PC-9 (cell line): ENCODE data around the gene RXRA. TPM values are rescaled to one million over a fixed set of nuclear protein-coding genes. Genes with fewer than 3 reads are reported as not detected.

Experiments used
- BruUV-seq: library from RNA; stranded (reverse); fragments of 400-500 nt; replicated peaks from 2 replicates; lab custom pipeline; 2021; lab: Mats Ljungman, UMichigan
- CTCF ChIA-PET: fragments of 300-600 bp; sonication (Branson Sonifier 250); formaldehyde crosslinking; loops from one replicate; lab custom pipeline; 2022; ENCODE audit warnings: antibody characterized with exemption; lab: Charles Lee
- POLR2A ChIA-PET: fragments of 300-600 bp; sonication (Branson Sonifier 250); formaldehyde crosslinking; loops from one replicate; lab custom pipeline; 2022; ENCODE audit warnings: antibody characterized with exemption; ENCODE audit not compliant: unreplicated experiment; lab: Charles Lee
- DNase-seq, 2 experiments: peaks; one replicate each; pipeline versions ENCODE4 v3.0.0 to v3.0.0-alpha.2; 2015 to 2022; ENCODE audit warnings: mixed read lengths in 1 of 2
- H2AFZ ChIP-seq: fragments of 200-600 bp; sonication (generic); 2 replicates; pipeline ENCODE4 v1.8.1; 2017; ENCODE audit warnings: antibody characterized with exemption
- H3F3A ChIP-seq: fragments of 200-600 bp; sonication (generic); 2 replicates; pipeline ENCODE4 v1.8.1; 2017; ENCODE audit warnings: antibody characterized with exemption, mild to moderate bottlenecking, low read depth; ENCODE audit not compliant: insufficient read depth
- H3K27ac ChIP-seq: fragments of 200-600 bp; sonication (generic); 2 replicates; pipeline ENCODE4 v1.6.1; 2016; ENCODE audit warnings: mixed run types
- H3K27me3 ChIP-seq: fragments of 200-600 bp; sonication (generic); 2 replicates; pipeline ENCODE4 v1.6.1; 2016; ENCODE audit warnings: low read depth, mixed run types; ENCODE audit not compliant: insufficient read depth
- H3K36me3 ChIP-seq: fragments of 200-600 bp; sonication (generic); 2 replicates; pipeline ENCODE4 v1.6.1; 2016; ENCODE audit warnings: low read depth, mixed run types
- H3K4me1 ChIP-seq: fragments of 200-600 bp; sonication (generic); replicated peaks from 2 replicates; pipeline ENCODE4 v1.6.1; 2016; ENCODE audit warnings: mixed run types; ENCODE audit not compliant: insufficient read depth
- H3K4me2 ChIP-seq: fragments of 200-600 bp; sonication (generic); 2 replicates; pipeline ENCODE4 v1.6.1; 2017; ENCODE audit warnings: mixed run types
- H3K4me3 ChIP-seq: fragments of 200-600 bp; sonication (generic); 2 replicates; pipeline ENCODE4 v1.6.1; 2016; ENCODE audit warnings: mixed run types
- H3K79me2 ChIP-seq: fragments of 200-600 bp; sonication (generic); 2 replicates; pipeline ENCODE4 v1.6.1; 2017; ENCODE audit warnings: low read depth, mixed run types
- H3K9me2 ChIP-seq: fragments of 200-600 bp; sonication (generic); 2 replicates; pipeline ENCODE4 v1.8.1; 2017; ENCODE audit warnings: mild to moderate bottlenecking; ENCODE audit not compliant: insufficient read depth
- H3K9me3 ChIP-seq: fragments of 200-600 bp; sonication (generic); 2 replicates; pipeline ENCODE4 v1.8.1; 2016; ENCODE audit warnings: low read depth; ENCODE audit not compliant: insufficient read depth
- H4K20me1 ChIP-seq: fragments of 200-600 bp; sonication (generic); 2 replicates; pipeline ENCODE4 v1.8.1; 2017; ENCODE audit not compliant: insufficient read depth
- CTCF ChIP-seq: fragments of 200-600 bp; sonication (generic); conservative IDR thresholded peaks from 2 replicates; pipeline ENCODE4 v1.6.1; 2017; ENCODE audit warnings: mixed run types, antibody characterized with exemption, mild to moderate bottlenecking, moderate library complexity
- EZH2 ChIP-seq: fragments of 200-600 bp; sonication (generic); IDR thresholded peaks from 2 replicates; pipeline ENCODE4 v1.8.0; 2017; ENCODE audit warnings: antibody characterized with exemption, low read depth
- intact Hi-C: fragments of 100-400 bp; cut with micrococcal nuclease; formaldehyde crosslinking; loops from one replicate; pipeline ENCODE4 v1.10.0; 2022; ENCODE audit not compliant: unreplicated experiment
- total RNA-seq: library from RNA; stranded (reverse); gene quantifications from 2 replicates; pipeline ENCODE4 v1.2.3, GENCODE V29; 2021

RXRA gene
- total RNA-seq, 1 experiment from 2014 or later = 146 TPM

DNA sequence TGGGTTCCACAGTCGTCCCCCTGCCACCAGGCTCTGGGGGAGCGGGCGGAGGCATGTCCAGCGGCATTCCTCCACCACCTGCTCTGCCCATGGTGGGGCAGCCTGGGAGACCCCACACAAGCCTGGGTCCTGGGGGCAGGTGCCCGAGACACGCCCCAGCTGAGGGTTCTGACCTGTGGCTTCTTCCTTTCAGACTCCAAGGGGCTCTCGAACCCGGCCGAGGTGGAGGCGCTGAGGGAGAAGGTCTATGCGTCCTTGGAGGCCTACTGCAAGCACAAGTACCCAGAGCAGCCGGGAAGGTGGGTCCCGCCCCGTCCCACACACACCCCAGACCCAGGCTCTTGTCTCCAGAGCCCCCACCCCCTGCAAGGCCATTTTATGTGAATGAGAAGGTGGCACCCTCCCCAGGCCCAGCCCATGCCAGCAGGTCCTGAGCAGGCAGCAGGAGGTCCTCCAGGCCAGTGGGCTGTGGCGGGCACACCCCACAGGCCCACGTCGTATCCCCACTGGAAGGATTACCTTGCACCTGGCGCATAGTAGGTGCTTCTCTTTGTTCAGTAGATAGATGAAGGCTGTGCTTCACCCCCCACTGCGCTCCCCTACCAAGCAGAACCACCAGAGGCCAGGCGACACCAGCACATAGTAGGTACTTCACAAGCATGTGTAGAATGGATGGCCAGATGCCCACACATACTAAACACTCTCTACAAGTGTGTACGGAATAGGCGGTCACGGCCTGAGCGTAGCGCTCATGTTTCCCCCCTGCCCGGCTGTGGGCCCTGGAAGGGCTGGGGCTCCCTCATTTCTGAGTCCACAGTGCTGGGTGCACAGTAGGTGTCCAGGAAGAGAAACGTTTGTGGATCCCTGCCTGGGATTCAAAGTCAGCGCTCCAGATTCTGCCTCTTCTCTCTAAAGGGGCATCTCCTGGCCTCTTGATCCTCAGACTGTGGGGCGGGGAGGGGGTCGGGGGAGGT lies 107.9 kb downstream of the RXRA start:
- no peak for TF ChIP-seq CTCF
- no peak for TF ChIP-seq EZH2
- Histone ChIP-seq H4K20me1 (peaks cover 9% of the 10 kb centered on the region; the same call in 1 of the 2 replicates), H2AFZ (no peak overlapping the region), H3K27ac (no peak overlapping the region), H3F3A (no peaks in the 10 kb centered on the region; the same call in 1 of the 2 replicates), H3K9me2 (no peaks in the 10 kb centered on the region), H3K4me2 (no peak overlapping the region), H3K4me3 (no peak overlapping the region), H3K79me2 (no peaks in the 10 kb centered on the region), H3K9me3 (no peaks in the 10 kb centered on the region), H3K27me3 (no peaks in the 10 kb centered on the region), H3K4me1 (no peaks in the 10 kb centered on the region), H3K36me3 (peaks cover 6% of the 10 kb centered on the region; the same call in 1 of the 2 replicates)
- ChIA-PET POLR2A (interaction anchor here (0.5 kb wide), 1 partner anchor 411 kb away, joined by 18 read pairs; no protein-coding TSS in a partner anchor), CTCF (interaction anchor here (0.6 kb wide), 1 partner anchor 50 kb away, joined by 3 read pairs; no protein-coding TSS in a partner anchor)
- no TSS peak for BruUV-seq
- no peak for DNase-seq
- intact Hi-C loops = loop anchor here (2.0 kb wide), 1 partner anchor 21 kb away; no protein-coding TSS in a partner anchor

GRCh38 chr9:134434894-134435506 lies 108.7 kb downstream of the RXRA start:
- DNase-seq = peak in 1 of 2 experiments; percentile 74
- ChIA-PET CTCF (interaction anchor here (0.6 kb wide), 1 partner anchor 51 kb away, joined by 3 read pairs; no protein-coding TSS in a partner anchor), POLR2A (interaction anchor here (0.5 to 0.6 kb wide), 2 partner anchors 28 to 412 kb away, joined by 3 to 18 read pairs; no protein-coding TSS in a partner anchor)
- no TSS peak for BruUV-seq
- intact Hi-C loops = loop anchor here (2.0 kb wide), 1 partner anchor 22 kb away; no protein-coding TSS in a partner anchor
- Histone ChIP-seq H3K9me3 (no peaks in the 10 kb centered on the region), H4K20me1 (peaks cover 12% of the 10 kb centered on the region; the same call in 1 of the 2 replicates), H3K27ac (no peak overlapping the region), H2AFZ (no peak overlapping the region), H3F3A (peaks cover 4% of the 10 kb centered on the region; the same call in 1 of the 2 replicates), H3K4me1 (no peaks in the 10 kb centered on the region), H3K9me2 (no peaks in the 10 kb centered on the region), H3K27me3 (no peaks in the 10 kb centered on the region), H3K4me2 (no peak overlapping the region), H3K79me2 (no peaks in the 10 kb centered on the region), H3K4me3 (no peak overlapping the region), H3K36me3 (peaks cover 6% of the 10 kb centered on the region; the same call in 1 of the 2 replicates)
- no peak for TF ChIP-seq CTCF
- no peak for TF ChIP-seq EZH2
